H9 (cell line): Measurements from ENCODE around the gene ITGAE. TPM values are rescaled to one million over a fixed set of nuclear protein-coding genes. Genes with fewer than 3 reads are reported as not detected.

Source experiments
- DNase-seq: peaks from one replicate; pipeline ENCODE4 v3.0.0-alpha.2; 2017
- H2AFZ ChIP-seq: one replicate; pipeline ENCODE4 v1.6.1; 2013; ENCODE audit warnings: mild to moderate bottlenecking, low read length, control low read depth, moderate library complexity
- H2AK5ac ChIP-seq: 2 replicates; pipeline ENCODE4 v1.6.1; 2013; ENCODE audit warnings: low read length, control low read depth, mixed read lengths; ENCODE audit not compliant: insufficient read length
- H2BK120ac ChIP-seq: one replicate; pipeline ENCODE4 v1.6.1; 2013; ENCODE audit warnings: low read depth, mild to moderate bottlenecking, low read length, control low read depth, inconsistent platforms; ENCODE audit not compliant: poor library complexity, severe bottlenecking
- H2BK12ac ChIP-seq: 2 replicates; pipeline ENCODE4 v1.6.1; 2013; ENCODE audit warnings: low read length, control low read depth, mixed read lengths, low read depth; ENCODE audit not compliant: insufficient read length
- H2BK15ac ChIP-seq: 2 replicates; pipeline ENCODE4 v1.6.1; 2013; ENCODE audit warnings: low read depth, low read length, control low read depth
- H2BK20ac ChIP-seq: one replicate; pipeline ENCODE4 v1.6.1; 2013; ENCODE audit warnings: low read depth, mild to moderate bottlenecking, low read length, control low read depth, inconsistent platforms; ENCODE audit not compliant: poor library complexity, severe bottlenecking
- H2BK5ac ChIP-seq: 2 replicates; pipeline ENCODE4 v1.6.1; 2013; ENCODE audit warnings: low read length, control low read depth, mixed read lengths; ENCODE audit not compliant: insufficient read length
- H3K14ac ChIP-seq: 2 replicates; pipeline ENCODE4 v1.6.1; 2013; ENCODE audit warnings: low read length, control low read depth; ENCODE audit not compliant: insufficient read depth
- H3K18ac ChIP-seq: 2 replicates; pipeline ENCODE4 v1.6.1; 2013; ENCODE audit warnings: low read depth, mild to moderate bottlenecking, mixed read lengths, low read length, control low read depth; ENCODE audit not compliant: insufficient read length
- H3K23ac ChIP-seq: 2 replicates; pipeline ENCODE4 v1.6.1; 2013; ENCODE audit warnings: low read length, control low read depth, mixed read lengths, low read depth; ENCODE audit not compliant: insufficient read length
- H3K23me2 ChIP-seq: 2 replicates; pipeline ENCODE4 v1.6.1; 2013; ENCODE audit warnings: low read depth, mild to moderate bottlenecking, mixed read lengths, low read length, control low read depth; ENCODE audit not compliant: insufficient read length, poor library complexity, severe bottlenecking
- H3K27ac ChIP-seq: 2 replicates; pipeline ENCODE4 v1.5.1; 2013; ENCODE audit warnings: low read length, control low read depth, mixed read lengths, low read depth; ENCODE audit not compliant: insufficient read length
- H3K27me3 ChIP-seq: 2 replicates; pipeline ENCODE4 v1.6.1; 2013; ENCODE audit warnings: low read length, control low read depth, inconsistent platforms; ENCODE audit not compliant: insufficient read depth
- H3K4ac ChIP-seq: 2 replicates; pipeline ENCODE4 v1.6.1; 2013; ENCODE audit warnings: low read depth, mild to moderate bottlenecking, control low read depth, inconsistent platforms, low read length, moderate library complexity
- H3K4me1 ChIP-seq: 2 replicates; pipeline ENCODE4 v1.6.1; 2013; ENCODE audit warnings: low read length, control low read depth, inconsistent platforms; ENCODE audit not compliant: insufficient read depth
- H3K4me2 ChIP-seq: 2 replicates; pipeline ENCODE4 v1.6.1; 2013; ENCODE audit warnings: low read length, control low read depth, mixed read lengths; ENCODE audit not compliant: insufficient read length, insufficient read depth
- H3K56ac ChIP-seq: 2 replicates; pipeline ENCODE4 v1.6.1; 2013; ENCODE audit warnings: low read depth, mild to moderate bottlenecking, mixed read lengths, low read length, control low read depth; ENCODE audit not compliant: insufficient read length
- H3K79me1 ChIP-seq: 2 replicates; pipeline ENCODE4 v1.6.1; 2013; ENCODE audit warnings: low read depth, mild to moderate bottlenecking, moderate library complexity, low read length, control low read depth, inconsistent platforms; ENCODE audit not compliant: insufficient read depth, poor library complexity, severe bottlenecking
- H3K79me2 ChIP-seq: 2 replicates; pipeline ENCODE4 v1.6.1; 2013; ENCODE audit warnings: low read length, control low read depth, inconsistent platforms; ENCODE audit not compliant: insufficient read depth
- H3K9ac ChIP-seq: 2 replicates; pipeline ENCODE4 v1.6.1; 2013; ENCODE audit warnings: low read length, control low read depth, mixed read lengths; ENCODE audit not compliant: insufficient read length; ENCODE audit errors: extremely low read depth
- H3K9me3 ChIP-seq: one replicate; pipeline ENCODE4 v1.6.1; 2013; ENCODE audit warnings: low read depth, low read length, inconsistent platforms; ENCODE audit not compliant: control insufficient read depth
- H3T11ph ChIP-seq: one replicate; pipeline ENCODE4 v1.6.1; 2013; ENCODE audit warnings: mild to moderate bottlenecking, low read length, control low read depth, inconsistent platforms
- H4K20me1 ChIP-seq: one replicate; pipeline ENCODE4 v1.6.1; 2013; ENCODE audit not compliant: control insufficient read depth, insufficient read length, insufficient read depth
- H4K5ac ChIP-seq: 2 replicates; pipeline ENCODE4 v1.6.1; 2013; ENCODE audit warnings: low read depth, mild to moderate bottlenecking, mixed read lengths, low read length, control low read depth; ENCODE audit not compliant: insufficient read length
- H4K8ac ChIP-seq: replicated peaks from 2 replicates; pipeline ENCODE4 v1.6.1; 2013; ENCODE audit warnings: low read length, control low read depth, mixed read lengths, low read depth; ENCODE audit not compliant: insufficient read length
- H4K91ac ChIP-seq: 2 replicates; pipeline ENCODE4 v1.6.1; 2013; ENCODE audit warnings: low read depth, mild to moderate bottlenecking, moderate library complexity, mixed read lengths, low read length, control low read depth; ENCODE audit not compliant: insufficient read length
- H3K27ac Mint-ChIP-seq, 3 experiments: 2 replicates in 2 of 3; 3 replicates in 1 of 3; pipeline ENCODE4 v1.8.0; 2020 to 2021; ENCODE audit warnings: mixed read lengths in 3 of 3, mild to moderate bottlenecking in 1 of 3, moderate library complexity in 1 of 3
- H3K27me3 Mint-ChIP-seq: 2 replicates; pipeline ENCODE4 v1.8.0; 2021; ENCODE audit warnings: low read depth, mild to moderate bottlenecking, moderate library complexity, mixed read lengths
- H3K36me3 Mint-ChIP-seq, 3 experiments: 2 replicates in 2 of 3; 3 replicates in 1 of 3; pipeline ENCODE4 v1.8.0; 2020 to 2021; ENCODE audit warnings: low read depth in 3 of 3, mixed read lengths in 3 of 3; ENCODE audit not compliant: insufficient read depth in 1 of 3
- H3K4me1 Mint-ChIP-seq, 2 experiments: 2 replicates each; pipeline ENCODE4 v1.8.0; 2020; ENCODE audit warnings: mixed read lengths in 2 of 2
- H3K4me3 Mint-ChIP-seq, 2 experiments: 2 replicates in 1 of 2; 3 replicates in 1 of 2; pipeline ENCODE4 v1.8.0; 2020 to 2021; ENCODE audit warnings: mild to moderate bottlenecking in 2 of 2, mixed read lengths in 2 of 2, moderate library complexity in 1 of 2
- H3K9me3 Mint-ChIP-seq, 2 experiments: 2 replicates in 1 of 2; 3 replicates in 1 of 2; pipeline ENCODE4 v1.8.0; 2020; ENCODE audit warnings: mild to moderate bottlenecking in 2 of 2, mixed read lengths in 2 of 2, moderate library complexity in 1 of 2
- WGBS: extraction: QIAGEN DNeasy Blood & Tissue Kit; methylation state at CpG from one replicate; pipeline ENCODE4 v1.1.7; 2013; ENCODE audit warnings: missing lambda C conversion rate, low lambda C conversion rate, mixed read lengths; ENCODE audit not compliant: insufficient read length; ENCODE audit errors: extremely low coverage; 5-methylcytosine and 5-hydroxymethylcytosine counted together
- total RNA-seq: library from RNA; stranded (reverse); gene quantifications from 2 replicates; pipeline ENCODE4 v1.2.1, GENCODE V29; 2021
- TF ChIP-seq, protein P1 (sequence below): fragments of 200-600 bp; sonication (generic); conservative IDR thresholded peaks from 3 replicates; pipeline ENCODE4 v1.8.0; 2021; ENCODE audit warnings: antibody characterized with exemption, mild to moderate bottlenecking

Gene ITGAE
- total RNA-seq, 1 experiment from 2014 or later, result 23.5 TPM

DNA sequence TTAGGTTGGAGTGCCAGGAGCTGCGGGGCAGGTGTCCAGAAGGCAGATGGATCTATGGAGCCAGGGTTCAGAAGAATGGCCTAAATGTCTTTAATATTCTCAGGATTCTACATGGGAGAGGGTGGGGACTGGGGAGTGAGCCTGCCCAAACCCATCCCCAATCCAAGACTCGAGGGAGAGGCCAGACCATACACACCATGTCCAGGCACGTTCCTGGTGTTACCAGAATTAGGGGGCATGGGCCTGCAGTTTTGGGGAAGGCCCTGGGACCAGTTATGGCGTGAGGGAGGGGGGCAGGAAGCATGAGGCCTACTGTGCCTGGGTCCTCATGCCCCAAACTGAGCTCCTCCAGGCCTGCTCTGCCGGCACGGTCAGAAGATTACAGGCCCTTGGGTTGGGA, 134.5 kb downstream of the ITGAE start:
- Histone ChIP-seq H3T11ph (no peak overlapping the region), H3K56ac (no peak overlapping the region), H3K79me1 (peaks cover 4% of the 10 kb centered on the region), H3K9me3 (no peaks in the 10 kb centered on the region), H2BK15ac (no peak overlapping the region), H3K23ac (no peak overlapping the region), H2BK20ac (no peak overlapping the region), H3K9ac (no peak overlapping the region), H2AK5ac (no peak overlapping the region), H4K8ac (peak overlapping the region; percentile 30), H3K4ac (no peak overlapping the region), H3K18ac (no peak overlapping the region), H2BK120ac (no peak overlapping the region), H3K4me1 (peaks cover 3% of the 10 kb centered on the region; the same call in 1 of the 2 replicates), H3K27me3 (no peaks in the 10 kb centered on the region), H4K20me1 (no peaks in the 10 kb centered on the region), H3K79me2 (peaks cover 7% of the 10 kb centered on the region; the same call in 1 of the 2 replicates), H2BK12ac (no peak overlapping the region), H4K91ac (no peak overlapping the region), H2BK5ac (no peak overlapping the region), H3K23me2 (peaks cover 9% of the 10 kb centered on the region), H3K4me2 (no peak overlapping the region), H3K27ac (no peak overlapping the region), H4K5ac (no peak overlapping the region), H3K14ac (no peak overlapping the region), H2AFZ (no peak overlapping the region)
- Mint-ChIP-seq H3K9me3 (no peaks in the 10 kb centered on the region), H3K4me3 (peak overlapping the region; percentile 60 to 98), H3K4me1 (peaks cover 16 to 17% of the 10 kb centered on the region in 2 experiments), H3K27me3 (no peaks in the 10 kb centered on the region), H3K27ac (peak overlapping the region in 1 of 3 experiments; percentile 8; a peak in 1 of 7 replicates), H3K36me3 (peaks cover 10 to 34% (median 19%) of the 10 kb centered on the region in 3 experiments)
- TF ChIP-seq, protein P1, sequence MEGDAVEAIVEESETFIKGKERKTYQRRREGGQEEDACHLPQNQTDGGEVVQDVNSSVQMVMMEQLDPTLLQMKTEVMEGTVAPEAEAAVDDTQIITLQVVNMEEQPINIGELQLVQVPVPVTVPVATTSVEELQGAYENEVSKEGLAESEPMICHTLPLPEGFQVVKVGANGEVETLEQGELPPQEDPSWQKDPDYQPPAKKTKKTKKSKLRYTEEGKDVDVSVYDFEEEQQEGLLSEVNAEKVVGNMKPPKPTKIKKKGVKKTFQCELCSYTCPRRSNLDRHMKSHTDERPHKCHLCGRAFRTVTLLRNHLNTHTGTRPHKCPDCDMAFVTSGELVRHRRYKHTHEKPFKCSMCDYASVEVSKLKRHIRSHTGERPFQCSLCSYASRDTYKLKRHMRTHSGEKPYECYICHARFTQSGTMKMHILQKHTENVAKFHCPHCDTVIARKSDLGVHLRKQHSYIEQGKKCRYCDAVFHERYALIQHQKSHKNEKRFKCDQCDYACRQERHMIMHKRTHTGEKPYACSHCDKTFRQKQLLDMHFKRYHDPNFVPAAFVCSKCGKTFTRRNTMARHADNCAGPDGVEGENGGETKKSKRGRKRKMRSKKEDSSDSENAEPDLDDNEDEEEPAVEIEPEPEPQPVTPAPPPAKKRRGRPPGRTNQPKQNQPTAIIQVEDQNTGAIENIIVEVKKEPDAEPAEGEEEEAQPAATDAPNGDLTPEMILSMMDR, result no peak
- whole genome bisulfite sequencing, result no CpG with 5 or more reads among the region's 6 CpGs
- DNase-seq, result peak; percentile 27
